ENCODE measurements around the gene MAD1L1.

GRCh38 chr7:2224934-2225333, 7.8 kb downstream of the MAD1L1 start:
- TF ChIP-seq CTCF (conservative IDR thresholded peaks at IDR 0.05; ENCODE audit: low read depth, low read length) (no peak), EZH2 (IDR thresholded peaks at IDR 0.05; ENCODE audit: borderline replicate concordance, low read depth, low read length, poor library complexity, severe bottlenecking) (no peak)
